Umbilical cord (tissue), 2 donors: ENCODE measurements around the gene FAR2. TPM values are rescaled to one million over a fixed set of nuclear protein-coding genes. Genes with fewer than 3 reads are reported as not detected.
"Not testable (repeated sequence)": the region's sequence is repeated elsewhere in the genome, so short reads cannot be mapped to it uniquely, and the experiment has no call there.

Source experiments
- DNase-seq: peaks from one replicate; pipeline ENCODE4 v3.0.0-alpha.2; 2015; ENCODE audit warnings: low spot score
- total RNA-seq: library from RNA; depleted of rRNA; stranded (reverse); fragments of >200 nt; gene quantifications from one replicate; pipeline ENCODE4 v1.2.3, GENCODE V29; 2014; ENCODE audit warnings: low replicate concordance; ENCODE audit not compliant: insufficient read depth

Gene FAR2
- total RNA-seq, 1 donor from 2014 or later: 26.0 TPM

GRCh38 chr12:29278673-29279420 is 129.8 kb downstream of the FAR2 start:
- peak; percentile 18 for DNase-seq

- DNase-seq: no peak
Observed at GRCh38 chr12:29281371-29282005, 132.4 kb downstream of the FAR2 start.

DNA sequence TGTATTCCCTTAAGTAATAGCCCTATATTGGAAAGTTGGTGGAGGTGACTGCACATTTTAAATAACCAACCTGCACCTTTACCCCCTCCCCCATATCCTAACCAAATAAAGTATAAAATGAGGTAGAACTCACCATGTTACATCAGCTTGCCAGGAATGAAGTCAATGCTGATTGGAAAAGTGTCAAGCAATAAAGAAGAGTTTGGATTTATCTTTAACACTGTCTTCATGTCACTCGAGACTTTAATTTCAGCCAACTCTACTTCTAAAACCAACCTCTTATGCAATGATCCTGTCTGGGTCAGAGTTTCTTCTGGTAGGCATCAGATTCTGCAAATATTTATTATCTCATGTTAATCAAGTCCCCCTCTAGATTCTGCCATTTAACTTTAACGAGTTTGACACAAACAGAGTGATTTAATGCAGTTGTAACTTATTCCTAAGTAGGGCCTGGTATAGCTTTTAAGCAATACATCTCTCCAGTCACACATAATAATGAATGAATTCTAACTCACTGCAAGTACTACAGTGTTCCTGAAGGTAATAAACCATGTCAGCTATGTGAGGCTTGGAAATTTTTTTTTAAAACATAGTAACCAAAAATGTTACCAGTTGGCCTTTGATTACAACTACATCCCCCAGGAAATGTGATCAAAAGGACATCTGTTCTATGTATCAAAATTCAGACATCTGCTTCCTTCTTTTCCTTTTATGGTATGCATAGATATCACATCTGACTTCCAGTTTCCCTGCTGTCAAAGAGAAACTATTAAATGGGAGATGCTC is 133.1 kb downstream of the FAR2 start:
- DNase-seq: no peak

DNA sequence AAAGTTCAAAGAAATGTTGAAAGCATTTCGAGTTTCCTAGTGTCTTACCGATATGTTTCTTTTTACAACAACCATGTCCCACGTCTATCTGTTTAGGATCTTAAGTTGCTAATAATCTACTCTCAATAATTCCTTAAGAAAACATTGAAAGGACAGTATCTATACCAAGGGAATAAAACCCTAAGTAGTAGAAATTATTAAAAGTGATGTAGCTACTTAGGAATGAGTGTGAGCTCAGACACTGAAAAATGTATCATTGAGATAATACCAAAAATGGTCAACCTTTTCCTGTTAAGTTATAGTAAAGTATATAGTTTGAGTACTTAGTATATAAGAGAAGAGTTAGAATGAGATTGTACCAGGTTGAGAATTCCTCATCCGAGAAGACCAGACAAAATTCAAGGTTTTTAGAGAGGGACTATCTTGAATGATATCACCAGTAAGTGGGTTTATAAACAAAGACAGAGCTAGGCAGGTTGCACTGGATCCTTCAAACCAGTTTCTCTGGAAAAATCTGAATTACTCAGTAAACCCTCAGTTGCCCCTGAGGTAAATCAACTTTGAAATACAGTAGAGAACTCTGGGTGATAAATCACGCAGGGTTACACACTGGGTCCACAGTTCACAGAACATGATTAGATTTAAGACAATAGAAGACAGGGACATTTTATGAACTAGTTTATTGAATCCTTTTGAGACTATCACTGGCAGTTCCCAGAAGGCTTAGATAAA is 135.1 kb downstream of the FAR2 start:
- DNase-seq: peak; percentile 23

- no peak for DNase-seq
Observed at GRCh38 chr12:29286081-29286790, 137.2 kb downstream of the FAR2 start.

DNA sequence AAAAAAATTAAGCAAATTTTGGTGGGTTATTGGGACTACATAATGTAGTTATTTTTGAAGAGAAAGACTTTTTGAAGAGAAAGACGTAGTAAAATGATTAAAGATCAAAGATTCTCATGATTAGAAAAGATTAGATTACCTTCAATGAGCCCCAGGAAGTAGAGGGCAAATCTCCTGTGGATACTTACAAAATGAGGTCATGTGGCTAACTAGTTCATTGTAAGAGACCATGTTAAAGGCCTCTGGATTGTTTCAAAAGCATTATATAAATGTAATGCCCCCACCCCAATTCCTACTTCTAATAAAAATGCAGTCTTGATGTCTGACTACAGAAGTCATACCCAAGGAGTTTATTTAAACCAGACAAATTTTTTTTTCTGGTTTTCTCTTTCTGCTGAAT is 138.5 kb downstream of the FAR2 start:
- no peak for DNase-seq

- no peak for DNase-seq
Observed at GRCh38 chr12:29288031-29288430, 139.0 kb downstream of the FAR2 start.

DNA sequence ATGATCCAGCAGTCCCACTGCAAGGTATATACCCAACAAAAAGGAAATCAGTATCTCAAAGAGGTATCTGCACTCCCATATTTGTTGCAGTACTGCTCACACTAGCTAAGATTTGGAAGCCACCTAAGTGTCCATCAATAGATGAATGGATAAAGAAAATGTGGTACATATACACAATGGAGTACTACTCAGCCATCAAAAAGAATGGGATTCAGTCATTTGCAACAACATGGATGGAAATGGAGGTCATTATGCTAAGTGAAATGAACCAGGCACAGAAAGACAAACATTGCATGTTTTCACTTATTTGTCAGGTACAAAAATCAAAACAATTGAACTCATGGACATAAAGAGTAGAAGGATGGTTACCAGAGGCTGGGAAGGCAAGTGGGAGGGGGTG is 141.4 kb downstream of the FAR2 start:
- not testable (repeated sequence) for DNase-seq

DNA sequence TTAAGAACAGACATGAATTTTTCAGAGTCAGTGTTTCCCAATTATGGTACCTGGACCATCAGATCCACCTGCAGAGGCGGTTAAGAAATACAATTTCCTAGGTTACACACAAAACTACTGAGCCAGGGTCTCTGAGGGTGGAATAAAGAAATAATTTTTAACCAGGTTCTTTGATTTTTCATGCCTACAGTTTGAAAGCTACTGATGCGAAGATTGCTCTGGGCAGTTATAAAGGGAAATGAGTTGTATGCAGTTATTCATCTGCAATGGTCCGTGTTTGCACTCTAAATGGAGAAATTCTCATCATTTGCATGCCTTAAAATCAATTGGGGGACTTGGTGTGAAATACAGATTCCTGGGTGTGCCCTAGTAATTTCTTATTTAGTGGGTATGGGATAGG is 142.1 kb downstream of the FAR2 start:
- no peak for DNase-seq

GRCh38 chr12:29299633-29300032 is 150.6 kb downstream of the FAR2 start:
- no peak for DNase-seq

- DNase-seq: no peak
Observed at GRCh38 chr12:29301114-29301513, 152.0 kb downstream of the FAR2 start.

- DNase-seq: no peak
Observed at GRCh38 chr12:29304388-29304787, 155.3 kb downstream of the FAR2 start.

- no peak for DNase-seq
Observed at GRCh38 chr12:29306266-29306665, 157.2 kb downstream of the FAR2 start.

DNA sequence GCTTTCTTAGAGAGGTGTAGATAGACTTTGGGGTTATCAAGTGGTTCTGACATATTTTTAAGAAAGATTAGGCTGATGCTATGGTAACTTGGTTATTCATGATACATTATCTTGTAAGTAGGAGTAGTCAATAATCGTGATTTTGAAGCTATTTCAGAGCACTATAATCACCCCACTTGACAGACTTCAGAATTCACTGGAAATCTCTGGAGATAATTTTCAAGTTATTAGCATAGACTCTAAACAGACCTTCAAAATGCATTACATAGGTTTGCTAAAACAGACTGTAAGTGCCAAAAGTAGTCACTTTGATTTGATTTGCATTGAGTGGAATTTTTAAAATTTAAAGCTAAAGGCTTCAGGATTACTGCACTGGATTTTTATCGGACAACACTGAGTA is 157.6 kb downstream of the FAR2 start:
- no peak for DNase-seq

DNA sequence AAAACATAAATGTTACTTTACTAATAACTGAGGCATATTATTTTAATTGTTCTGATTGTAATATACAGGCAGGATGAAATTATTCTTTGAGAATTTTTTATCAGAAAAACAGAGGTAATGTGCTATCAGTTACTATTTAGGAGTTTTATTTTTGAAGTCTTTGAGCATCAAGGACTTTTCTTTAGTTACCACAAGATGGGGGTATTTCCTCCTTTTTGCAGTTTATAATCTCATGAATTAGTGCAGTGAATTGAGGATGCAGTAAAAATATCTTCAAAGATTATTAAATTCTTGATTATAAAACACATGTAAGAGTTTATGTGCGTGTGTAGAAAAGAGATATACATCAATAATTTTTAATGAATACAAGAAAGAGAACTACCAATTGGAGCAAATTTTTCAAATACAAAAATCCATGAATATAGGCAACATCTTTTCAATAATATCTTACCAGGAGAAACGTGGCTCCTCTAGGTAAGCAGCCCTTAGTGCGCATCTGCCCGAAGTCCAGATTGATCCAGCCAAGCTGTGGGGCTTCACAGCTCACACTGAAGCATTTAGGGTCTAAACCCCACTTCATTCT is 160.3 kb downstream of the FAR2 start:
- DNase-seq: no peak

- DNase-seq: no peak
Observed at GRCh38 chr12:29310899-29311298, 161.8 kb downstream of the FAR2 start.

GRCh38 chr12:29314416-29314815 is 165.3 kb downstream of the FAR2 start:
- no peak for DNase-seq

DNA sequence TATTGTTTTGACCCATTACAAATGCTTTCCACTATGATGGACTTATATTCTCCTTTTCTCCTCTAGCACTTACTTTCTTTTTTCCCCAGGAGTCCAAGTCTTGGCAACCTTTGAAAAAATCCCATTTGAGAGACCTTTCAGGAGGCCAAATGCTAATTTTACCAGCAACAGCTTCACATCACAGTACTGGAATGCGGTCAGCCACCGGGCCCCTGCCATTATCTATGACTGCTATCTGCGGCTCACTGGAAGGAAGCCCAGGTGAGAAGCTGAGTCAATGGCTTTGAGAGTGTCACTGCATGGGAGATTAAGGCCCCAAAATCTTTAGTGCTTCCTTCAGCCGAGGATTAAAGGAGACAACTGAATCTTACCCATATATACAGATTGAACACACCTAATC is 167.7 kb downstream of the FAR2 start:
- peak; percentile 11 for DNase-seq

DNA sequence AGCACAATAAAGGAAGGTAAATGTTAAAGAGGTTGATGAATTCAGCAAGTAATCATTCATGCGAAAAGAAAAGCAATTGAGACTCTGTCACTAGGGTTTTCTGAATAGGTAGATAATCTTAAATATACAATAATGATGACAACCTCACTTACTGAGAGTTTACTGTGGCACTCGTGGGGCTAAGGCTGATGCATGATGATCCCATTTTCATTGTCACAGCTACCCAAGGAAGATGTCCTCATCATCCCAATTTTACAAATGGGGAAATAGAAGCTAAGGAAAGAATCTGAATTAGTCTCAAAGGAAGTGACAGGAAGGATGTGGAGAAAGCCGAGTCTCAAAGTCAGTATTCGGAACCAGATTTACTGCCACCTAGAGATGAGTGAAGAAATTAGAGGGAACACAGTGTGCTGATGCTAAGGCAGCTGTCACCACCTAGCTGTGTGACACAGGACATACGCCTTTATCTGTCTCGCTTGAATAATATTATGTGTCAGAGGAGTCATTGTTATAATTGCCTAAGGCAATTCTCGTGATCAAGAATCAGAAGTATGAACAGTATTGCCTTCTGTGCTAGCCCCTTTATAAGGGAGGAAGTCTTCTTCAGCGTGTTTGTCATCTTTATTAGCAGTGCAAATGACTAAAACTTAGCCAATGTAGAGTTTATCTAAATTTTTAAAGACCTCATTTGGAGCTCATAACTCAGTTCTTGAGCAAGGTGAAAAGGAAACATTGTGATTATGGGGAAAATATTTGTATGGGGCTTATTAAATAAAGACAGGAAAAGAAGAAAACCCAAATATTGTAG is 168.7 kb downstream of the FAR2 start:
- peak; percentile 47 for DNase-seq
